Nephron (organoid): Measurements from ENCODE around the gene NUDT8.
"Not testable (repeated sequence)": the region's sequence is repeated elsewhere in the genome, so short reads cannot be mapped to it uniquely, and the experiment has no call there.

Experiments
- H3K27ac Mint-ChIP-seq, 3 experiments: 2 replicates each; pipeline ENCODE4 v1.8.0; 2020; ENCODE audit warnings: mixed read lengths in 3 of 3, mild to moderate bottlenecking in 2 of 3, moderate library complexity in 1 of 3
- H3K27me3 Mint-ChIP-seq: 2 replicates; pipeline ENCODE4 v1.8.0; 2021; ENCODE audit warnings: low read depth, mild to moderate bottlenecking, moderate library complexity, mixed read lengths
- H3K36me3 Mint-ChIP-seq: 2 replicates; pipeline ENCODE4 v1.8.0; 2020; ENCODE audit warnings: low read depth, mixed read lengths
- H3K4me1 Mint-ChIP-seq: 2 replicates; pipeline ENCODE4 v1.8.0; 2020; ENCODE audit warnings: mixed read lengths
- H3K4me3 Mint-ChIP-seq, 3 experiments: 2 replicates each; pipeline ENCODE4 v1.8.0; 2020; ENCODE audit warnings: mild to moderate bottlenecking in 3 of 3, mixed read lengths in 3 of 3, moderate library complexity in 2 of 3
- H3K9me3 Mint-ChIP-seq: 2 replicates; pipeline ENCODE4 v1.8.0; 2020; ENCODE audit warnings: mixed read lengths
- TF ChIP-seq, protein P1 (sequence below), 3 experiments: fragments of 200-600 bp; sonication (generic); IDR thresholded peaks; one replicate each; pipeline ENCODE4 v1.5.0; 2021; ENCODE audit warnings: antibody characterized with exemption in 3 of 3; ENCODE audit not compliant: unreplicated experiment in 3 of 3

NUDT8 gene

DNA sequence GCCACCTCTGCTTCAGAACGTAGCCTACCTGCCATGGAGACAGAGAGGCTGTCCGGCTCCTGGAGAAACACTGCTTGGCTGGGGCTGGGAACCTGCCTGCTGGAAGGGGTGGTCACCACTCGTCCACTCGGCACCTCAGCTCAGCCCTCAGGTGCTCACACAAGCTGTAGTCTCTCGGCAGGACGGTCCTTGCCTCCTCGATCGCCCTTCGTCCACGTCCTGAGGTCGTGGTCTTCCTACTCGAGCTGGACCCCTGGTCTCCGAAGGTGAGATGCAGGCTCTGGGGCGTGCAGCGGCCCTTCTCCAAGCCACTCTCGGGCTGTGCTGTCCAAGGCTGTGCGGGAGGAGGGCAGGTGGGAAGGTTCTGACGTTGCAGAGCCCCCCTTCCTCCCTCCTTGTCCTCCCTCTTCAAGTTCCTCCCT lies 9.7 kb upstream of the NUDT8 start, which contains the start of gene TBX10:
Gene TBX10, minus strand, starts transcription at position 326 of the 422 bp plus-strand sequence. Its CDS starts 291 bp downstream, at position 35.
- no peaks in the 10 kb centered on the region for H3K36me3 Mint-ChIP-seq
- H3K27me3 Mint-ChIP-seq, result peaks cover 11% of the 10 kb centered on the region
- H3K27ac Mint-ChIP-seq, result no peak within 1 kb of the TSS
- H3K4me3 Mint-ChIP-seq, result no peak within 1 kb of the TSS
- TF ChIP-seq, protein P1, sequence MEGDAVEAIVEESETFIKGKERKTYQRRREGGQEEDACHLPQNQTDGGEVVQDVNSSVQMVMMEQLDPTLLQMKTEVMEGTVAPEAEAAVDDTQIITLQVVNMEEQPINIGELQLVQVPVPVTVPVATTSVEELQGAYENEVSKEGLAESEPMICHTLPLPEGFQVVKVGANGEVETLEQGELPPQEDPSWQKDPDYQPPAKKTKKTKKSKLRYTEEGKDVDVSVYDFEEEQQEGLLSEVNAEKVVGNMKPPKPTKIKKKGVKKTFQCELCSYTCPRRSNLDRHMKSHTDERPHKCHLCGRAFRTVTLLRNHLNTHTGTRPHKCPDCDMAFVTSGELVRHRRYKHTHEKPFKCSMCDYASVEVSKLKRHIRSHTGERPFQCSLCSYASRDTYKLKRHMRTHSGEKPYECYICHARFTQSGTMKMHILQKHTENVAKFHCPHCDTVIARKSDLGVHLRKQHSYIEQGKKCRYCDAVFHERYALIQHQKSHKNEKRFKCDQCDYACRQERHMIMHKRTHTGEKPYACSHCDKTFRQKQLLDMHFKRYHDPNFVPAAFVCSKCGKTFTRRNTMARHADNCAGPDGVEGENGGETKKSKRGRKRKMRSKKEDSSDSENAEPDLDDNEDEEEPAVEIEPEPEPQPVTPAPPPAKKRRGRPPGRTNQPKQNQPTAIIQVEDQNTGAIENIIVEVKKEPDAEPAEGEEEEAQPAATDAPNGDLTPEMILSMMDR (IDR thresholded peaks at IDR 0.05; ENCODE audit: unreplicated experiment in 3 of 3), result no peak
- H3K4me1 Mint-ChIP-seq, result no peaks in the 10 kb centered on the region
- no peaks in the 10 kb centered on the region for H3K9me3 Mint-ChIP-seq

DNA sequence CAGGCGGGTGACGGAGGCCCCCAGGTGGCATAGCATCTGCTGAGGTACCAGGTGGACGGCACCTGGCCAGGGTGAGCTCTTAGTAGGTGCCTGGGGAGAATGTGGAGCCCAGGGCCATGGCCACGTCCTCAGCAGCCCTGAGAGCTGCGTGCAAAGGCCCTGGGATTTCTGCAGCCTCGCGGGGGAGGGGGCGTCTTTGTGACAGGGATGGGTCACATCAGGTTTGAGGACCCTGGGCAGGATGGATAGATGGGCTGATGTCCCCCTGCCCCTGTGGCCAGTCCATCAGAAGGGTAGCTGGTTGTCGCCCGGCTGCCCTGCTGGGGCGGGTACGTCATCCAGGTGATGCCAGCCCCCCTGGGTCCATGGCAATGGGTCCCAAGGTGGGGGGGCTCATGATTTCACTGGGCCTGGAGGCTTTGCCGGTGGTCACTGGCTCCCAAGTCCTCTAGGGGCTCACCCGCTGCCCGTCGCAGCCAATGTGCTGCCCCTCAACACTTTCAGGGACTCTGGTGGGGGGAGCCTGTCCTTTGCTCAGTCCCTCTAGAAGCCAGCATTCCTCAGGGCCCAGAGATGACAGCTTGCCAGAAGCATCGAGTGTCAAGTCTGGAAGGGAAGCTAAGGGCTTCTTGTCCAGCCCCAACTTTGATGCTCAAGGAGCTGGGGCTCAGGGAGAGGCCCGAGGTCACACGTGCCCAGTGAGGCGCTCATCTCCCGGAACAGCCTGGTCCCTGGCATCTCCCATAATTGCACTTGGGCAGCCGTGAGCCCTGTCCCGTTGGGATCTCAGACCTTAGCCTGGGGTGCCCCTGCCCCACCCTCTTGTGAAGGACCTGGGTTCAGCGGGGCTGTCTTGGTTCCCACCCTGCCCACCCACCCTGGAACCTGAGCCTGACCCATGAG lies 9.0 kb upstream of the NUDT8 start:
- Mint-ChIP-seq H3K9me3 (no peaks in the 10 kb centered on the region), H3K36me3 (no peaks in the 10 kb centered on the region), H3K4me1 (no peaks in the 10 kb centered on the region), H3K27ac (no peak overlapping the region), H3K4me3 (no peak overlapping the region), H3K27me3 (peaks cover 11% of the 10 kb centered on the region)
- TF ChIP-seq, protein P1 (IDR thresholded peaks at IDR 0.05; ENCODE audit: unreplicated experiment in 3 of 3), result no peak

DNA sequence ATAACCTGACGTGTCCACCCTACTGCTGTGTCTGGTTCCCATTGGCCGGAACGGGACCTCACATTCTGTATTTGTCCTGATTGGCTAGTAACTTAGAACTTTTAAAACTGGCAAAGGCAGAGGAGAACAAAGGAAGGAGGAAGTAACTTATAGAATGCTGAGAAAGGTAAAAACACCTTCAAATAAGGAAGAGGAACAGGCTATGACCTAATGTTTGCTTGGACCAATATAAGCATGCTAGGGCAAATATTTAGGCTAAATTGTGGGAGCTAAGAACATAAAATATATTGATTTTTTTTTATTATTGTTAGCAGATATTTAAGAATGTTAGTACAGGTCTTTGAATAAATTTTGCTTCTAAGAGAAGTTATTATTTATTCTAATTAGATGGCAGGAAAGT lies 7.7 kb upstream of the NUDT8 start:
- H3K9me3 Mint-ChIP-seq, H3K36me3 Mint-ChIP-seq, H3K4me1 Mint-ChIP-seq, H3K27ac Mint-ChIP-seq, H3K4me3 Mint-ChIP-seq, H3K27me3 Mint-ChIP-seq: not testable (repeated sequence)

DNA sequence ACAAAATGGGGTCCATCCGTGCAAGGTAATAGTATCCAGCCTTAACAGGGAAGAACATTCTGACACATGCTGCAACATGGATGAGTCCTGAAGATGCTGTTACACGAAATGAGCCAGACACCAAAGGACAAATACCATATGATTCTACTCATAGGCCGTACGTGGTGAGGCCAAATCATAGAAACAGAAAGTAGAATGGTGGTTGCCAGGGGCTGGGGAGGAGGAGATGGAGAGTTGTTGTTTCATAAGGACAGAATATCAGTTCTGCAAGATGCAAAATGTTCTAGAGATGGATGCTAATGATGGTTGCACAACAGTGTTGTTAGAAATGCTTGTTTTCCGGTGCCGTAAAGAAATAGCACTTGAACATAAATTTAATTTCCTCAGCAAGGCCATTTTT lies 7.2 kb upstream of the NUDT8 start:
- Mint-ChIP-seq H3K27ac (no peak overlapping the region), H3K36me3 (no peaks in the 10 kb centered on the region), H3K4me1 (no peaks in the 10 kb centered on the region), H3K27me3 (peaks cover 5% of the 10 kb centered on the region), H3K4me3 (no peak overlapping the region), H3K9me3 (no peaks in the 10 kb centered on the region)
- TF ChIP-seq, protein P1 (IDR thresholded peaks at IDR 0.05; ENCODE audit: unreplicated experiment in 3 of 3), result no peak

DNA sequence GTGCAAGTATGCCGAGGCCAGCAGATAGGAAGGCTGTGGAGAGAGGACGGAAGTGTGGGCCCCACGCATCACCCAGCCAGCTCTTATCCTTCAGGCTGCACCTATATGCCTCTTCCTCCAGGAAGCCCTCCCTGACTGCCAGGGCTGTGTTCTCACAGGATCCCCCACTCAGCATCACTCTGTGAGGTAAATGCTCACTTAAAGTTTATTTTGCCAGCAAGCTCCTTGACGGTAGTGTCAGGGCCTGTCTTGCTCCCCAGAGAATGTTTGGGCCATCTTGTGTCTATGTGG lies 5.4 kb upstream of the NUDT8 start:
- peaks cover 4% of the 10 kb centered on the region for H3K4me1 Mint-ChIP-seq
- no peak overlapping the region for H3K4me3 Mint-ChIP-seq
- H3K27me3 Mint-ChIP-seq, result peaks cover 5% of the 10 kb centered on the region
- no peaks in the 10 kb centered on the region for H3K36me3 Mint-ChIP-seq
- TF ChIP-seq, protein P1 (IDR thresholded peaks at IDR 0.05; ENCODE audit: unreplicated experiment in 3 of 3), result no peak
- H3K9me3 Mint-ChIP-seq, result no peaks in the 10 kb centered on the region
- H3K27ac Mint-ChIP-seq, result no peak overlapping the region

DNA sequence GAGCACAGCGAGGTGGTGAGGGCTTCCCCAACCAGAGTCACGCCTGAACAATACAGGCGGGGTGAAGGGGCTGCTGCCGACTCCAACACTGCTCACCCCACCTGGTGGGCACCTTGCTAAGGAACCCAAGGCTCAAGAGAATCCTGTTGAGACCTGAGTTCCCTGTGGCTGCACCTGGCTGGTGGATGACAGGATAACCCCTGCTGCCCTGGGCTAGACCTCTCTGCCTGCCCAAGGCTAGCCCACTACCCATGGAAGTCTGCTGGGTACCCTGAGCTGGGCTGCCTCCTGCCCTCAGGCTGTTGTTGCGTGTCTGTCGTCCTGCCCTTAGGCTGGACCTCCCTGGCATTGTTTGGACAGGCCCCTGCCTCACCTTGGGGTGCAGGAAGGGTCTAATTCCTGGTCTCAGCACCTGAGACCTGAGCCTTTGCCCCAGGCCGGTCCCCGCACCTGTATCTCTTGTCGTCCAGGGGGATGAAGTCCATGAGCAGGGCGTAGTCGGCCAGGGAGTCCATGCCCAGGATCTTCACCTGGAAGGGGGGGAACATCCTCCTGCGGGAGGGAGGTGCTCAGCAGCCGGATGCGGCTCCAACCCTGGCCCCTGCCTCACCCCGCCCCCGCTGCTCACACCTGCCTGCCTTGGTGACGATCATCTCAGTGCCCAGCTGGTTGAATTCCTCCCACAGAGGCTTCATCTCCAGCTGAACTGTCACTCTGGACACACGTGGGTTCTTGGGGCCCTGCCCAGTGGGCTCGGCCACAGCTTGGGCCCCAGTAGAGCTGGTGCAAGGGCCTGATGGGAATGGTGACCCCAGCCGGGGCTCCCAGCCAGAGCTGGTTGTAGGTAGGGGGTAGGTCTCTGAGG lies 4.9 kb upstream of the NUDT8 start:
- H3K4me3 Mint-ChIP-seq, result no peak overlapping the region
- peaks cover 4% of the 10 kb centered on the region for H3K4me1 Mint-ChIP-seq
- TF ChIP-seq, protein P1 (IDR thresholded peaks at IDR 0.05; ENCODE audit: unreplicated experiment in 3 of 3), result no peak
- H3K9me3 Mint-ChIP-seq, result no peaks in the 10 kb centered on the region
- peaks cover 5% of the 10 kb centered on the region for H3K27me3 Mint-ChIP-seq
- no peak overlapping the region for H3K27ac Mint-ChIP-seq
- H3K36me3 Mint-ChIP-seq, result no peaks in the 10 kb centered on the region
